GM18498 (cell line): ENCODE data around the gene CAMKMT.
"Not testable (repeated sequence)": the region's sequence is repeated elsewhere in the genome, so short reads cannot be mapped to it uniquely, and the experiment has no call there.

Source experiments
- ATAC-seq: cut with Tn5 transposase; IDR thresholded peaks from one replicate; pipeline ENCODE4 v1.9.1; 2021; ENCODE audit warnings: mild to moderate bottlenecking, moderate library complexity; ENCODE audit not compliant: unreplicated experiment

CAMKMT gene

DNA sequence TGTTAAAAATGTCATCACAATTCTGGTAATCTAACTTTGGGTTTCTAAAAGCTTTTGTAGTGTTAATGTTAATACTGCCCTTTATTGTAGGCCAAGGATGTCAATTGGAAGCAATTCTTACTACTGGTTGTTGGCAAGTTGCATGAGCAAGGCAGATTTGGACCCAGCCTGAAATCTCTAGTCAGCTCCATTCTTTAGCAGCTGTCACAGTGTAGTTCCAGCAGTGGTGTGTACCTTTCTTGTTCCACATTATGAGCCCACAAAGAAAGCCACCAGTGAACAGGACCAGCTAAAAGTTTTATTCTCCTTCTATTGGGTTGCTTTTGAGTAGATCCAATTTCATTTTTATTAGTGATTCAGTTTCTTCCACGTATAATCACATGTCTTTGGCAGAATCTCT is 133.8 kb downstream of the CAMKMT start:
- no peak for ATAC-seq

- no peak for ATAC-seq
These were observed 134.4 kb downstream of the CAMKMT start for GRCh38 chr2:44496130-44496529.

- no peak for ATAC-seq
These were observed 136.8 kb downstream of the CAMKMT start for GRCh38 chr2:44498551-44498950.

DNA sequence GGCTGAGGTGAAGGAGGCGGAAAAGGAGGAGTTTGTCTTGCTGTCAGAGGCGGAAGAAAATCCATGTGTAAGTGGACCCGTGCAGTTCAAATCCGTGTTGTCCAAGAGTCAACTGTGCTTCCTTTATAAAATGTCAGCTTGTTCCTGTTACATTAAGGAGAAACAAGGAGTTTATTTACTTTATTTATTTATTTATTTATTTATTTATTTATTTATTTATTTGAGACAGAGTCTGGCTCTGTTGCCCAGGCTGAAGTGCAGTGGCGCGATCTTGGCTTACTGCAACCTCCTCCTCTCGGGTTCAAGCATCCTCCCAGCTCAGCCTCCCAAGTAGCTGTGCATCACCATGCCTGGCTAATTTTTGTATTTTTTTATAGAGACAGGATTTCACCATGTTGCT is 143.9 kb downstream of the CAMKMT start:
- not testable (repeated sequence) for ATAC-seq

DNA sequence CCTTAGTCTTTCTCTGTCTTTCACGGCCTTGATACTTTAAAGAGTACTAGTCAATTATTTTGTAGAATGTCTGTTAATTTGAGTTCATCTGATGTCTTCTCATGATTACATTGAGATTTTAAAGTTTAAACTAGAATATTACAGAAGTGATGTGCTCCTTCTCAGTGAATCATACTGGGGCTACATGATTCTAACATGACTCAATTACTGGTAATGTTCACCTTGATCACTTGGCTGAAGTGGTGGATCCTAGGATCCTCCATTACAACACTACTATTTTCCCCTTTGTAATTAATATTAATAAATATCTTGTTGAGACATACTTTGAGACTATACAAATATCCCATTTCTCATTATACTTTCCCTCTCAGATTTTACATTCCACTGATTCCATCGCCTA is 148.5 kb downstream of the CAMKMT start:
- ATAC-seq = no peak

DNA sequence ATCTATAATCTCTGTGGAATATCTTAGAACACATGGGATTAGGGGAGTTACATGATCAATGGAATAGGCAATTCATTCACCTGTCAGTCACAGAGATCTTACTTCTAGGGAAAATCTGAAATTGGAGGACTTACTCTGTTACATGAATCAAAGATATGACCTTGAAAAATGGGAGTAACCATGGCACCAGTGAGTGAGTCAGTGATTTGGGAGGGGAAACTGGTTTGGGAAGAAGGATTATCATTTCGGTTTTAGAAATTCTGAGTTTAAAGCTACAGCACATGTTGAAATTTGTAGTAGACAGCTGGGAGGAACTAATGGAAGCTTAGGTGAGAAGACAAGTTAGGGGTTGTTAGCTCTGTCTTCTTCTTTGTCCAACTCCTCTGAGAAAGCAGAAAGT is 153.7 kb downstream of the CAMKMT start:
- ATAC-seq = no peak

DNA sequence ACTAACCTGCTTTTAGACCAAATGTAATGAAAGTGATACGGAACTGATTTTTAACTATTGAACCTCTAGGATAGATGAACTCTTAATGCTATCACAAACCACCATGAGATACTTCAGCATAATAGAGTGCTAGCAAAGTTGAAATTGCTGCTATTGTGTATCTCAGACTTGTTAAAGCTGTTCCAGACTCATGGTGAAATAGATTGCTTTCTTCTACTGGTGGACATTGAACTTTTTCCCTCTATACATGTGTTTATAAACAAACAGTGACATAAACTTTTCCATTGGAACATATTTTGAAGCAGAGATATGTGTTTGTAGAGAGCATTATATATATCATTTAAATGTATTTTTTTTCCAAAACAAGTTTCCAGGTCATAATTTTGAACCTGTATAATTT is 157.3 kb downstream of the CAMKMT start:
- ATAC-seq = no peak

GRCh38 chr2:44522846-44523245 is 161.1 kb downstream of the CAMKMT start:
- ATAC-seq = no peak

DNA sequence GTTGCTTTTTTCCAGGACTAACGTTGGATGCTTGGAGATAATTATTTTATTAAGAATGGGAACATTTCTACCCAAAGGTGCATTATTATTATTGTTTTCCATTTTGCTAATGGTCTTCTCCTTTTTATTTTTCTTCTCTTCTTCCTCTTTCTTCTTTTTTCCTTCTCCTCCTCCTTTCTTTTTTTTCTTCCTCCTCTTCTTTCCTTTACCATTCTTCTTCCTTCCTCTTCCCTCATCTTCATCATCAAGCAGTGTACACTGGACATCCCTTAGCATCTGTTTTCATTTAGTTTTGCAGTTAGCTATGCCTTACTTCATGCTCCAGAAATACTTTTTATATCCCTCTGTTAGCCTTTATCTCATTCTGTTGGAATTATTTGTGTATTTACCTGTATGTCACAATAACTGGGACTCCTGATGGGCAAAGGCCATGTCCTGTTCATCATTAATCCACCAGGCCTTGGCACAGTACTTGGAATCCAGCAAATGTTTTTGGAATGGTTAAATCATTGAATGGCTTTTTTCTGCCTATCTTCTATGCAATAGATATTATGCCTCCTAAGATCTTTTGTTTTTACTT is 162.7 kb downstream of the CAMKMT start:
- ATAC-seq = no peak

GRCh38 chr2:44526352-44526751 is 164.6 kb downstream of the CAMKMT start:
- ATAC-seq = no peak

GRCh38 chr2:44528595-44528994 is 166.8 kb downstream of the CAMKMT start:
- ATAC-seq = no peak

DNA sequence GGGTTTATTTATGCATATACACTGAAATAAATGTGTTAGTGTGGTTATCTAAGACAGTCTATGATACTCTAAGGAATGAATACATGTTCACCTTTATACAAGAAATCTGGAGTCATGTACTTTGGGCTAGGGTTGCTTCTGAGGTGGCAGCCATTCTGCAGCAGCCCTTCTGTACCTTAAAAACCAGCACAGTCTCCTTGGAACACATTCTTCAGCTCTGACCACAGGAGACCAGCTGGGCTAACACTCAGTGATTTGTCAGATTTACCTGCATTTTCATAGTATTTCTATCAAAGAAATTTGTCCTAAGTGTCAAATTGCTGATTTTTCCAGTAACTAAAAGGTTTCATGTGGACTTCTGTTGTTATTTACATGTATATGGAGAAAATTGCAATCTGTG is 167.7 kb downstream of the CAMKMT start:
- no peak for ATAC-seq

- no peak for ATAC-seq
These were observed 169.5 kb downstream of the CAMKMT start for GRCh38 chr2:44531289-44531688.

DNA sequence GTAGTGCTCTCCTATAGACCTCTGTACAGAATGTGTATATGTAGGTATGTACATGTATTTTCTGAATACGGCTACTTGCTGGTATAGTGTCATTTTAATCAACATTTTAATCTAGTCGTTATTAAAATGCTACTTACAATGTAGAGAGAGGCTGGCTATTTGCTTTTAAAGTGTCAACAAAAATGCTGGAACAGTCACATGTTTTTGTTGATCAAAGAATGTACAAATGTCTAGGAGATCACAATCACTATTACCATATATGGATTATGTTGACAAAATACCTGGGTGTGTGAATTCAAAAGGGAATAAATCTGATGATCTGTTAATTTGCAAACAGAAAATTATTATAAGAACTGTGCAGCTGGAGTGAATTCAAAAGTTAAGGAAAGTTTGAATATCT is 170.3 kb downstream of the CAMKMT start:
- ATAC-seq = no peak

- ATAC-seq = no peak
These were observed 171.8 kb downstream of the CAMKMT start for GRCh38 chr2:44533508-44533907.

DNA sequence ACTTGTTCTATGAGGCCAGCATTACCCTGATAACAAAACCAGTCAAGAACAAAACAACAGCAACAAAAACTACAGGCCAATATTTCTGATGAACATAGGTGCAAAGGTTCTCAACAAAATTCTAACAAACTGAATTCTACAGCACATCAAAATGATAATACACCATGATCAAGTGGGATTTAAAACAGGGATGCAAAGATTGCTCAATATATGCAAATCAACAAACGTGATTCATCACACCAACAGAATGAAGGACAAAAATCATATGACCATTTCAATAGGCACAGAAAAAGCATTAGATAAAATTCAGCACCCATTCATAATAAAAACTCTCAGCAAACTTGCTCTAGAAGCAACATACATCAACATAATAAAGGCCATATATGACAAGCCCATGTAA is 173.6 kb downstream of the CAMKMT start:
- ATAC-seq = no peak

DNA sequence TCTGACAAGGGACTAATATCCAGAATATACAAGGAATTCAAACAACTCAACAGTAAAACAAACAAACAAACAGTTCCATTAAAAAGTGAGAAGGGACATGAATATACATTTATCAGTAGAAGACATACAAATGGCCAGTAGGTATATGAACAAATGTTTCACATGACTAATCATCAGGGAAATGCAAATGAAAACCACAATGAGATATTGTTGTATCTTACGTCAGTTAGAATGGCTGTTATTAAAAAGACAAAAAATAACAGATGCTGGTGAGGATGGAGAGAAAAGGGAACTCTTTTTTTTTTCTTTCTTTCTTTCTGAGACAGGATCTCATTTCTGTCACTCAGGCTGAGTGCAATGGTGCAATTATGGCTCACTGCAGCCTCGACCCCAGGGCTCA is 175.5 kb downstream of the CAMKMT start:
- ATAC-seq = no peak

GRCh38 chr2:44542520-44542919 is 180.8 kb downstream of the CAMKMT start:
- ATAC-seq = no peak

DNA sequence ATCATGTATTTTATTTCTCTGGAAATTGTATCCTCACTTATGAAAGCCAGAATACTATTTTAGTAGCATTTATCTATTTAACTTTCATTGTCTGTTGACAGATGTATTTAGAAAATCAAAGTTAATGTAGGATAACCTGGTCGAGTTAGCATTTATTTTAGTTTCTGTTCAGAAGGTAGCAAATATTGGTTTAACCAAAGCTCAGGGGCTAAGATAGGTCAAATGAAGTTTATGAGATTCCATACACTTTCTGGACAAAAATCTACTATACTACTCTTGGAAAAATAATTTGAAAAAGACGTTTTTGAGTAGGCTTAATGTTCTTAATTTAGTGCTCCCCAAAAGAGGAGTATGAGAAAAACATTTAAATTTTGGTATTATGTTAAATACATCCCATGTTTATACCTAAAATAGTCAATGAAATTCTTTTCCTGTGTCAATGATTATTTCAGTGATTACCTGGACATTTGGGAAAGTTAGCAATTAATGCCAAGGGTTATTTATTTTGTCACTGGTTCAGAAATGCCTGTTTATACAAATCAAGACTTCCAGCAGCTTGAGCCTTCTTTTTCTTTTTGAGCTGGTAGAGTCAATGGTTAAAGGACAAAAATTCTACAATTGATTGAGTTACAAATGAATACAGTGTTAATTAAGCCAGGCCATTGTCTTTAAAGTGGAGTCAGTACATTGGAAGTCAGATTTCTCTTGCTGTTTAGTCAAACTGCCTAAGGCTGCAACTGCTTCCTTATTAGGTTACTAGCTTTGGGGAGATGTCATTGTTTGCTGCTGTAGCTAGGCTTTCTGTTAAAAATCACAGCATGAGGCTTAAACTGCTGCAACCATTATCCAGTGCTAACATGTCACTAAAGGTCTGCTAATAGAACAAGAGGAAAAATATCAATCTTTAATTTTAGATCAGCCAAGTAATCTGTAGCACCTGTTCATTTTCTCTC is 182.3 kb downstream of the CAMKMT start:
- no peak for ATAC-seq

GRCh38 chr2:44545005-44545404 is 183.3 kb downstream of the CAMKMT start:
- no peak for ATAC-seq

DNA sequence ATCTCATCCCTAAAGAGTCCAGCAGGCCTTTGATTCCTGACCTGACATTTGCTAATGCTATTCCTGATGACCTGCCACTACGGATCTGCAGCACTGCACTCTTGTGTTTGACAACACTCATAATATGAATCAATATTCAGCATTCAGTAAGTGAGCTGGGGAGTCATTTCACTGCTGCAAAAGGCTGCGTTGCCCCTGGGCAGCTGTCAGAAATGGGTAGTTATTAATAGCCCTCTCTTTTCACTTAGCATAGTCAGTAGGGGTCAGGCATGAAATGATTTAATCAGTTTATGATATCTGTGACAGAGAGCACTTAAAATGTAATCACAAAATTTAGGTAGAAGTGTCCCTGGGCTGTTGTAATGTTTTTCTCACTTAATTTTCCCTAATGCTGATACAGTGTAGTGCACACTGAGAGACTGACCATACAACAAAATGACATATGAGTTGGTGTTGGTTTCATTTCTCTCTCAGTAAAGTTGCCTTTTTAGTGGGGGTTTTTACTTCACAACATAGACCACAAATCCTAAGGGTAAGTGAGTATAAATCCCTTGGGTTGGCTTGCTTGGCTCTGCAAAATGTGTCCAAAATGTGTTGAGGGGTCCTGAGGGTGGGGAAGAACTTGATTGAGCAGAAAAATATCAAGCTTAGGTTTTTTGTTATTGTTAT is 184.8 kb downstream of the CAMKMT start:
- ATAC-seq = no peak

DNA sequence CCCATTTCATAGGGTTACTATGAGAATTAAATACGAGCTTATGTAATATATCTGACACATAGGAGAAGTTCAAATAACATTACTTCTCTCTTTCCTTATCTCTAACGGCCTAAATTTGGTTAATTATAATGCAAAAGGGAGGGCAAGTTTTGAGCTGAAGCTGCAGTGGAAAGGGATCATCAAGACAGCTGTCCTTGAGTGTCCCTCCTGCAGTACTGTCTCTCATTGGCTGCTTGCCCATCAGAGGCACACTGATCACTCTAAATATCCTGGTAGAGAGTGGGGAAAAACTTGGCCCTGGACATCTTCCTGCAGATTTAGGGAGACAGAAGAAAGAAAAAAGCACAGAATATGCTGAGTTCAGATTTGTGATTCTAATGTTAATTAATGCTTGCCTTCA is 186.0 kb downstream of the CAMKMT start:
- ATAC-seq = no peak
